GM18867 (cell line): Measurements from ENCODE around the gene COPA.

ENCODE experiments used
- ATAC-seq: cut with Tn5 transposase; IDR thresholded peaks from one replicate; pipeline ENCODE4 v1.9.1; 2021; ENCODE audit warnings: mild to moderate bottlenecking, moderate library complexity; ENCODE audit not compliant: unreplicated experiment

COPA gene

DNA sequence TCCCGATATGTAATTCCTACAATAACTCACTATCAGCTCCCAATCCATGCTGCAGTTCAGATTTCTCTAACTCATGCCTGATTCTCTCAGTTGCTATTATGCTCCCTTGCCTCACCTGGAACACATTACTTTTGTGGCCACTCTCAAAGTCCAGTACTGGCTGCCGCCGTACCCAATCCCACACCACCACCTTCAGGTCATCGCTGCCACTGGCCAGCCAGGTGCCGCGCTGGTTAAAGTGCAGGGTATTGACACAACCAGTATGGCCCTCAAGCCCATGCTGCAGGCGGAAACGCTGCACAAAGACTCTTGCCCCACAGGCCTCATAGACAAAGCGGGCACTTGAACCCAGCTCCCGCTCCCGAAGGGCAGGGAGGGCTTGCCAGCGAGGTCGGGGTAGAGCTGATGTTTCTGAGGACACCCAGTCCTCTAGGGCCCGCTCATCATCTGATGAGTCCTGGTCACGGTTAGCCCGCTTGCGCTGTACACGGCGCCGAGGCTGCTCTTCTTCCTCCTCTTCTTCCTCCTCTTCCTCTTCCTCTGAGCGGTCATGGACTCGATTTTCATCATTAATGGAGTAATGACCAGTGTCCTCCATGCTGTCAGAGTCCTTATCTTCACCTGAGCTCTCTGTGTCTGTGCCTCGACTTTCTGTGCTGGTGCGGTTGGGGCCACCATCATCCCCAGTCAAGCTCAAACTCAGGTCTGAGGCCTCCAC, 103.3 kb downstream of the COPA start:
- no peak for ATAC-seq
